ENCODE data around the gene RPN1. TPM values are rescaled to one million over a fixed set of nuclear protein-coding genes. Genes with fewer than 3 reads are reported as not detected.

RPN1 gene
- total RNA-seq, 6 donors from 2014 or later: 81.7 to 321 (median 218) TPM

GRCh38 chr3:128634075-128634611 lies 16.5 kb downstream of the RPN1 start:
- ATAC-seq (ENCODE audit: low FRiP score in 2 of 2): no peak
- Histone ChIP-seq H3K9me3 (no peaks in the 10 kb centered on the region), H3K27ac (peak overlapping the region in 2 of 4 donors; percentile 79 to 86), H3K4me3 (no peak overlapping the region), H3K36me3 (peaks cover 15 to 89% (median 47%) of the 10 kb centered on the region in 4 donors), H3K27me3 (no peaks in the 10 kb centered on the region), H3K4me1 (peaks cover 11 to 49% (median 23%) of the 10 kb centered on the region in 4 donors)
- WGBS, 2 donors: 75 to 89% methylated on average over 5 of the region's 5 CpGs
- DNase-seq: peak in 1 of 2 donors; percentile 51
- TF ChIP-seq POLR2A (IDR thresholded peaks at IDR 0.05) (no peak), CTCF (IDR thresholded peaks at IDR 0.05) (no peak), EP300 (IDR thresholded peaks at IDR 0.05) (no peak), POLR2AphosphoS5 (IDR thresholded peaks at IDR 0.05) (no peak)

GRCh38 chr3:128632301-128632700 lies 18.3 kb downstream of the RPN1 start:
- ATAC-seq (ENCODE audit: low FRiP score in 2 of 2) (no peak), DNase-seq (no peak)
- H3K27ac ChIP-seq: peak overlapping the region; percentile 64 to 86 (median 76)
- H3K4me3 ChIP-seq: no peak overlapping the region
- H3K4me1 ChIP-seq: peaks cover 17 to 44% (median 28%) of the 10 kb centered on the region in 4 donors
- 95 to 97% methylated on average over 2 of the region's 2 CpGs for WGBS, 2 donors
- TF ChIP-seq CTCF (IDR thresholded peaks at IDR 0.05) (no peak), EP300 (IDR thresholded peaks at IDR 0.05) (no peak), POLR2AphosphoS5 (IDR thresholded peaks at IDR 0.05) (no peak), POLR2A (IDR thresholded peaks at IDR 0.05) (no peak)
- no peaks in the 10 kb centered on the region for H3K27me3 ChIP-seq
- H3K9me3 ChIP-seq: no peaks in the 10 kb centered on the region
- H3K36me3 ChIP-seq: peaks cover 12 to 90% (median 54%) of the 10 kb centered on the region in 4 donors

- no peak for ATAC-seq (ENCODE audit: low FRiP score in 2 of 2)
- H3K27ac ChIP-seq: peak overlapping the region in 2 of 4 donors; percentile 67 to 86
Measured at GRCh38 chr3:128629936-128630335, 20.7 kb downstream of the RPN1 start.

GRCh38 chr3:128625409-128625945 lies 25.1 kb downstream of the RPN1 start:
- peaks cover 26 to 100% (median 82%) of the 10 kb centered on the region in 4 donors for H3K36me3 ChIP-seq
- no peaks in the 10 kb centered on the region for H3K27me3 ChIP-seq
- TF ChIP-seq POLR2AphosphoS5 (IDR thresholded peaks at IDR 0.05) (no peak), EP300 (IDR thresholded peaks at IDR 0.05) (no peak), POLR2A (IDR thresholded peaks at IDR 0.05) (no peak), CTCF (IDR thresholded peaks at IDR 0.05) (no peak)
- ATAC-seq (ENCODE audit: low FRiP score in 2 of 2) (no peak), DNase-seq (no peak)
- H3K27ac ChIP-seq: peak overlapping the region; percentile 6 to 91 (median 75)
- no peak overlapping the region for H3K4me3 ChIP-seq
- H3K4me1 ChIP-seq: peaks cover 38 to 55% (median 53%) of the 10 kb centered on the region in 4 donors
- H3K9me3 ChIP-seq: no peaks in the 10 kb centered on the region
- WGBS, 2 donors: 89 to 94% methylated on average over 11 of the region's 11 CpGs

More at GRCh38 chr3:128629936-128630335, 20.7 kb downstream of the RPN1 start:
- no peaks in the 10 kb centered on the region for H3K27me3 ChIP-seq
- WGBS, 2 donors: 75 to 79% methylated on average over 7 of the region's 7 CpGs
- TF ChIP-seq POLR2A (IDR thresholded peaks at IDR 0.05): no peak
- TF ChIP-seq CTCF (IDR thresholded peaks at IDR 0.05): no peak
- TF ChIP-seq POLR2AphosphoS5 (IDR thresholded peaks at IDR 0.05): peak; percentile 57 to 65
- peak in 2 of 4 donors; percentile 79 to 80 for TF ChIP-seq EP300 (IDR thresholded peaks at IDR 0.05)
- peaks cover 22 to 92% (median 64%) of the 10 kb centered on the region in 4 donors for H3K36me3 ChIP-seq
- H3K4me1 ChIP-seq: peaks cover 20 to 50% (median 33%) of the 10 kb centered on the region in 4 donors
- H3K4me3 ChIP-seq: no peak overlapping the region
- DNase-seq: no peak
- H3K9me3 ChIP-seq: no peaks in the 10 kb centered on the region
